GM21723 (cell line): ENCODE data around the gene SLC5A2.
A peak's percentile ranks its signal among the peaks of the same experiment; 100 is the strongest.
"Not testable (repeated sequence)": the region's sequence is repeated elsewhere in the genome, so short reads cannot be mapped to it uniquely, and the experiment has no call there.

Experiments
- ATAC-seq: cut with Tn5 transposase; IDR thresholded peaks from one replicate; pipeline ENCODE4 v1.9.1; 2021; ENCODE audit warnings: mild to moderate bottlenecking, moderate library complexity; ENCODE audit not compliant: unreplicated experiment

Gene SLC5A2

GRCh38 chr16:31474773-31475738 lies 7.9 kb upstream of the SLC5A2 start:
- no peak for ATAC-seq

- no peak for ATAC-seq
These were observed 7.0 kb upstream of the SLC5A2 start for GRCh38 chr16:31475946-31476302.

GRCh38 chr16:31476303-31477219 lies 6.4 kb upstream of the SLC5A2 start:
- peak; percentile 69 for ATAC-seq

GRCh38 chr16:31477220-31478216 lies 5.4 kb upstream of the SLC5A2 start:
- peak; percentile 63 for ATAC-seq

DNA sequence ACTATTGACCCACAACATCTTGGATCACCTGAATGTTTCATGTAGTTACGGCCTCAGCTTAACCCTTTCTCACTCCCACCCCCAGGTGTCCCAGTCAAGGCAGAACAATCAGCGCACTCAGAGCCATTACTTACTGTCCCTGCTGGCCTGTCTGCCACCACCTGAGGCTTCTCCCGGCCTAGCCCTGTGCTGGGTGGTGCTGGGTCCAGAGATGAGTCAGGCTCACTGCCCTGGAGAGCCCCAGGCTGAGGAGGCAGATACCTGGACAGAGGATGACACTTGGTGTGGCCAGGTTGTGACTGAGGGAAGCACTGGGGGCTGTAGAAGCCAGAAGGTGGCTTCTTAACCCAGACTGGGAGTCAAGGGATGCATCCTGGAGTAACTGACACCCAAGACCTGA lies 4.0 kb upstream of the SLC5A2 start:
- no peak for ATAC-seq

GRCh38 chr16:31479751-31480150 lies 3.2 kb upstream of the SLC5A2 start:
- ATAC-seq, result no peak

DNA sequence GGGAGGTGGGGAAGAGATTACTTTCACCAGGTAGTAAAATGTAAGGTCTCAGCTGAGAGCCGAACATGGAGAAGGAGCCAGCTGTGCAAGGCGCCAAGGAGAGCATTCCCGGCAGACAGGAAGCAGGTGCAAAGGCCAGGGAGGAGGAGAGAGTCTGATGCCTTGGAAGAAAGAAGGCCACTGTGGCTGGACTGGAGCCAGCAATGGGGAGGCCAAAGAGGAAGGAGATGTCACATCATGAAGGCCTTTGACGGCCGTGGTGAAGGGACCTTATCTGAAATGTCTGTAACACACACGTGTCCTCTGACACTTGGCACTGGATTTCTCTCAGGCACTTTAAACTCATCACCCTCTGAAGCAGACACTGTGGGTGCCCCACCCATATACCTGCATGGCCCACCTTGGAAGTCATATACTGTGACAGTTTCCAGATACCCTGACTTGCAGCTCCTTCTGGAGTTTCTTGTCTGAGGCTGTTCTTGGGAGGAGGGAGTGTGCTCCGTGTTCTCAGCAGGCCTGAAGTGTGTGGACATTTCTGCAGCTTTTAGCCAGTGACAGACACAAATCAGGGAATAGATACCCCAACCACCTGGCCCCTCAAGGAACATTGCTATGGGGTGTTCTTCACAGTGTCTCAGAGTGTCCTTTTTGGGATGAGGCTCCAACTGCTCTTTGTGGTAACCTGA lies 1.9 kb upstream of the SLC5A2 start:
- no peak for ATAC-seq

DNA sequence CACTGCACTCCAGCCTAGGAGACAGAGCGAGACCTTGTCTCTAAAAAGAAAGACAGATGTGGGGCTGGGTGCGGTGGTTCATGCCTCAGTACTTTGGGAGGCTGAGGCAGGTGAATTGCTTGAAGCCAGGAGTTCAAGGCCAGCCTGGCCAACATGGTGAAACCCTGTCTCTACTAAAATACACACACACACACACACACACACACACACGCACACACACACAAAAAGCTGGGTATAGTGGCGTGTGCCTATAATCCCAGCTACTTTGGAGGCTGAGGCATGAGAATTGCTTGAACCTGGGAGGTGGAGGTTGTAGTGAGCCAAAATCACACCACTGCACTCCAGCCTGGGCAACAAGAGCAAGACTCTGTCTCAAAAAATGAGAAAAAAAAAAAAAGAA lies 1.1 kb downstream of the SLC5A2 start:
- ATAC-seq, result not testable (repeated sequence)

DNA sequence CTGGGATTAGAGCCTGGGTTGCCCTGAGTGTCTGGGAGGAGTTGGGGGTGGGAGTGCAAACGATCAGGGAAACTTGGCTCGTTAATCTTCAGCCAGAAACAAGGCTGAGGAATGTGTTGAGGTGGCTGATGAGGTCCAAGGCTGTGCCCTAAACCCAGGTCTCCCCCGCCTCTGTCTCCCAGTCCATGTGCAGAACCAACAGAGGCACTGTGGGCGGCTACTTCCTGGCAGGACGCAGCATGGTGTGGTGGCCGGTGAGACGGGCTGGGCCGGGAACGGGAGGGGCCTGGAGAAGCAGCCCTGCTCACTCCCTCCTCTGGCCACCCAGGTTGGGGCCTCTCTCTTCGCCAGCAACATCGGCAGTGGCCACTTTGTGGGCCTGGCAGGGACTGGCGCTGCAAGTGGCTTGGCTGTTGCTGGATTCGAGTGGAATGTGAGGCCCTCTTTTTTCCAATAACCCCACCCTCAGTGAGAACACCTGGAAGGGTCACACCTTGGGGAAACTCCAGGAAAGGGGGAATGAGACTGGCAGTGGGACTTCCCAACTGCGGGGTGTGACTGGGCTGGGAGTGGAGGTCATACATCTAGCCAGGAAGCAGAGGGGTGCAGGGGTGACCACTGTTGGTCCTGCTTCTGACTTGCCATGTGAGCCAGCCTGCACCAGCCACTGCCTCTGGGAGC lies 1.7 kb downstream of the SLC5A2 start:
- no peak for ATAC-seq

GRCh38 chr16:31485571-31485970 lies 2.6 kb downstream of the SLC5A2 start:
- ATAC-seq, result no peak

DNA sequence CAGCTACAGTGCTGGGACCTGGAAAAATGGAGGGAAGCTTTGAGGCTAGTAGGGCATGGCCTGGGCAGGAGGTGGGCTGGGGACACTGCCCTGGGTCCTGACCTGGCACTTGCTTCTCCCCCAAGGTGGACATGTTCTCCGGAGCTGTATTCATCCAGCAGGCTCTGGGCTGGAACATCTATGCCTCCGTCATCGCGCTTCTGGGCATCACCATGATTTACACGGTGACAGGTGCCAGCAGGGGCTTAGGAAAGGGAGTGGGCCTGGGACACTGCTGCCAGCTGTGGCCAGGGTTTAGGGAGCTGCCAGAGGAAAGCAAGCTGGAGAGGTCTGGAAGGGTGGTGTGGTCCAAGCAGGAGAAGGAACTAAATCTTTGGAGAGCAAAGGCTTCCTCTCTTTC lies 3.1 kb downstream of the SLC5A2 start:
- no peak for ATAC-seq

DNA sequence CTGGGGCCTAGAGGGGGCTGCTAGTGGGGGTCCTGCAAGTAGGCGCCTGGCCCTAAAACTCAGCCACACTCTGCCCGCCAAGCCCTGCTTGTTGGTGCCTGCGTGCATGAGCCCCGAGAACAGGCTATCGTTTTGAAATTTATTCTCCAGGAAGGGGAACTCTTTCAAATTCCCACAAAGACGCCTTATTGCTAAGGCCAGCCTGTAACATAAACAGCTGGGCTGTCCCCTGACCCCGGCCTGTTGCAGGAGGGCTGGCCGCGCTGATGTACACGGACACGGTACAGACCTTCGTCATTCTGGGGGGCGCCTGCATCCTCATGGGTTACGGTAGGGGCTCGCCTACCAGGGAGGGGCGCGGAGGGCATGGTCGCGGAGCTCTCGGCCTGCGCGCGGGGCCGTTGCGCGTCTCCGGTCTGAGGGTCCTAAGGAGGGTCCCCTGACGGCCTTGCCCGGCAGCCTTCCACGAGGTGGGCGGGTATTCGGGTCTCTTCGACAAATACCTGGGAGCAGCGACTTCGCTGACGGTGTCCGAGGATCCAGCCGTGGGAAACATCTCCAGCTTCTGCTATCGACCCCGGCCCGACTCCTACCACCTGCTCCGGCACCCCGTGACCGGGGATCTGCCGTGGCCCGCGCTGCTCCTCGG lies 4.3 kb downstream of the SLC5A2 start:
- peak; percentile 18 for ATAC-seq

DNA sequence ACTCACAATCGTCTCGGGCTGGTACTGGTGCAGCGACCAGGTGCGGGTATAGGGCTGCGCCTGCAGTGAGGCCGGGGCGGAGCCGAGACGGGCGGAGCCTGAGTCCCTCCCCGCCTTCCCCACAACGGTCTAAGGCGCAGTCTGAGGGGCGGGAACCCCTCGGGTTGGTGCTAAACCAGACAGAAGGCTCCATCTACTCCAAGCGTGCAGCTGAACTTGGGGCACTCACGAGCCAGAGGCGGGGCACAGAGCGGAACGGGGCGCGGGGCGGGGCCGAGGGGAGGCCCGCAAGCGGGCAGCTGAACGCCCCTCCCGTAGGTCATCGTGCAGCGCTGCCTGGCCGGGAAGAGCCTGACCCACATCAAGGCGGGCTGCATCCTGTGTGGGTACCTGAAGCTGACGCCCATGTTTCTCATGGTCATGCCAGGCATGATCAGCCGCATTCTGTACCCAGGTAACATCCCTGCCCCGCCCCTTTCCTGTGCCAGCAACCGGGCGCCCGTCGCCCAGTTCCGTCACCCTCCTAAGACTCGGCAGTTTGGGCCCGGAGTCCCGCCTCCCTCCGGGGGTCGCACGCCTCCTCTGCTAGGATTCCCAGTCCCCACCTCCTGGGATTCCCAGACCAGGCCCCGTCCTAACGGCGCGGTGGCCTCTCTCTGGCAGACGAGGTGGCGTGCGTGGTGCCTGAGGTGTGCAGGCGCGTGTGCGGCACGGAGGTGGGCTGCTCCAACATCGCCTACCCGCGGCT lies 5.0 kb downstream of the SLC5A2 start:
- ATAC-seq, result peak; percentile 83

DNA sequence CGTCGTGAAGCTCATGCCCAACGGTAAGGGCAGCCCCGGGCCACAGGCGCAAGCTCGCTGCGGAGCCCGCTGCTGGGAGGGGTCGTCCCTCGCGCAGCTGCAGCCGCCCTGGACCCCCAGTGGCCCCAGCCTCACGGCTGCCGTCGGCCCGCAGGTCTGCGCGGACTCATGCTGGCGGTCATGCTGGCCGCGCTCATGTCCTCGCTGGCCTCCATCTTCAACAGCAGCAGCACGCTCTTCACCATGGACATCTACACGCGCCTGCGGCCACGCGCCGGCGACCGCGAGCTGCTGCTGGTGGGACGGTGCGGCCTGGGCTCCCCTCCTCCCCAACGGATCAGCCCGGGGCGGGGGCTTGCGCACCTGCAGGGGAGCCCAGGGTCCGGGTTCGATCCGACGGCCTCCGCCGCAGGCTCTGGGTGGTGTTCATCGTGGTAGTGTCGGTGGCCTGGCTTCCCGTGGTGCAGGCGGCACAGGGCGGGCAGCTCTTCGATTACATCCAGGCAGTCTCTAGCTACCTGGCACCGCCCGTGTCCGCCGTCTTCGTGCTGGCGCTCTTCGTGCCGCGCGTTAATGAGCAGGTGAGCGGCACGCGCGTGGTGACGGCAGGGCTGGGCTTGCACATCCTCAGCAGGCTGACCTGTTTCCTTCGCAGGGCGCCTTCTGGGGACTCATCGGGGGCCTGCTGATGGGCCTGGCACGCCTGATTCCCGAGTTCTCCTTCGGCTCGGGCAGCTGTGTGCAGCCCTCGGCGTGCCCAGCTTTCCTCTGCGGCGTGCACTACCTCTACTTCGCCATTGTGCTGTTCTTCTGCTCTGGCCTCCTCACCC lies 5.8 kb downstream of the SLC5A2 start:
- ATAC-seq, result no peak

DNA sequence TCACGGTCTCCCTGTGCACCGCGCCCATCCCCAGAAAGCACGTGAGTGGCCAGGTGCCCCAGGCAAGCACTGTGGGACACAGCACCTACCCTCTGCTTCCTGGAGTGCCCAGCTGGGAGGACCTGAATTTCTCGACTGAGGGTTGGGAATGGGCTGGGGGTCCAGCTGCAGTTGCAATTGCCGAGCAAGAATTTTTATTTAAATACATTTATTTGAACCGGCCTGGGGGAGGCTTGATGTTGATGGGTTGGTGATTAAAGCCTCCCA lies 6.3 kb downstream of the SLC5A2 start:
- no peak for ATAC-seq

- ATAC-seq, result no peak
These were observed 7.0 kb downstream of the SLC5A2 start for GRCh38 chr16:31489616-31490584.
